Common myeloid progenitor, CD34-positive (primary cell): ENCODE measurements around the gene STARD10.

Experiments
- CTCF ChIA-PET: fragments of 350-600 bp; sonication (Branson Sonifier 250); formaldehyde crosslinking; loops from one replicate; lab custom pipeline; 2021; ENCODE audit warnings: antibody characterized with exemption; lab: Charles Lee
- POLR2A ChIA-PET: fragments of 350-600 bp; sonication (Branson Sonifier 250); formaldehyde crosslinking; loops from one replicate; lab custom pipeline; 2021; ENCODE audit warnings: antibody characterized with exemption; lab: Charles Lee
- DNase-seq, 3 donors: peaks; one replicate each; pipeline versions ENCODE4 v3.0.0 to v3.0.0-alpha.2; 2013
- H3K27ac ChIP-seq, 2 experiments: 1 replicate in 1 of 2; 2 replicates in 1 of 2; pipeline ENCODE4 v1.7.0; 2013; ENCODE audit warnings: inconsistent platforms in 2 of 2, low read length in 2 of 2, mild to moderate bottlenecking in 2 of 2, low read depth in 1 of 2, moderate library complexity in 1 of 2; ENCODE audit not compliant: severe bottlenecking in 2 of 2, insufficient read depth in 1 of 2, poor library complexity in 1 of 2
- H3K27me3 ChIP-seq, 5 experiments: replicated peaks in 2 of 5; 1 replicate in 3 of 5; 2 replicates in 2 of 5; pipeline versions ENCODE4 v1.6.1 to v1.7.0; 2013; ENCODE audit warnings: low read length in 4 of 5, mild to moderate bottlenecking in 2 of 5, moderate library complexity in 2 of 5, inconsistent platforms in 1 of 5; ENCODE audit not compliant: insufficient read depth in 5 of 5, control insufficient read depth in 4 of 5
- H3K36me3 ChIP-seq, 4 experiments: 1 replicate in 2 of 4; 2 replicates in 2 of 4; pipeline versions ENCODE4 v1.6.1 to v1.7.0; 2013; ENCODE audit warnings: low read length in 3 of 4, control low read depth in 1 of 4, mild to moderate bottlenecking in 1 of 4; ENCODE audit not compliant: control insufficient read depth in 4 of 4, insufficient read depth in 4 of 4
- H3K4me1 ChIP-seq, 4 experiments: 1 replicate in 3 of 4; 2 replicates in 1 of 4; pipeline versions ENCODE4 v1.6.1 to v1.7.1; 2013; ENCODE audit warnings: low read length in 3 of 4, mild to moderate bottlenecking in 3 of 4, control low read depth in 1 of 4, inconsistent platforms in 1 of 4, moderate library complexity in 1 of 4; ENCODE audit not compliant: control insufficient read depth in 4 of 4, insufficient read depth in 4 of 4; ENCODE audit errors: control extremely low read depth in 1 of 4
- H3K4me3 ChIP-seq, 7 experiments: 1 replicate in 4 of 7; 2 replicates in 3 of 7; pipeline versions ENCODE4 v1.5.1 to v1.7.0; 2013; ENCODE audit warnings: mild to moderate bottlenecking in 7 of 7, low read length in 6 of 7, moderate library complexity in 6 of 7, inconsistent platforms in 2 of 7, low read depth in 2 of 7, control low read depth in 1 of 7; ENCODE audit not compliant: insufficient read depth in 4 of 7, control insufficient read depth in 1 of 7; ENCODE audit errors: extremely low read depth in 1 of 7
- H3K9me3 ChIP-seq, 5 experiments: 1 replicate in 4 of 5; 2 replicates in 1 of 5; pipeline versions ENCODE4 v1.6.1 to v1.7.1; 2013; ENCODE audit warnings: low read length in 4 of 5, mild to moderate bottlenecking in 2 of 5, inconsistent platforms in 1 of 5, low read depth in 1 of 5, moderate library complexity in 1 of 5; ENCODE audit not compliant: control insufficient read depth in 4 of 5, insufficient read depth in 2 of 5; ENCODE audit errors: control extremely low read depth in 1 of 5
- WGBS: methylation state at CpG from one replicate; pipeline ENCODE4 v1.1.5; 2013; ENCODE audit not compliant: insufficient coverage; 5-methylcytosine and 5-hydroxymethylcytosine counted together

STARD10 gene

GRCh38 chr11:72782081-72782920 is 11.5 kb downstream of the STARD10 start:
- WGBS, result 71% methylated on average over 12 of the region's 14 CpGs
- peaks cover 0 to 33% (median 28%) of the 10 kb centered on the region in 4 experiments for H3K4me1 ChIP-seq
- H3K4me3 ChIP-seq, result peak overlapping the region in 6 of 7 experiments; percentile 36 to 76 (median 58)
- H3K27me3 ChIP-seq, result peaks cover 0 to 5% (median 0%) of the 10 kb centered on the region in 5 experiments
- CTCF ChIA-PET, result interaction anchor here (0.8 to 2.8 kb wide), 9 partner anchors 9 to 57 kb away, joined by 3 to 11 read pairs (median 6); partner anchors contain the start of genes ATG16L2 and STARD10
- DNase-seq, result peak in 1 of 3 donors; percentile 36
- no peak overlapping the region for H3K27ac ChIP-seq
- H3K9me3 ChIP-seq, result no peaks in the 10 kb centered on the region
- POLR2A ChIA-PET, result interaction anchor here (0.6 kb wide), 1 partner anchor 30 kb away, joined by 3 read pairs; no protein-coding TSS in a partner anchor
- peaks cover 0 to 3% (median 0%) of the 10 kb centered on the region in 4 experiments for H3K36me3 ChIP-seq

- no peak overlapping the region for H3K27ac ChIP-seq
- ChIA-PET POLR2A (interaction anchor here (1.0 kb wide), 1 partner anchor 12 kb away, joined by 3 read pairs; no protein-coding TSS in a partner anchor), CTCF (interaction anchor here (1.2 to 1.9 kb wide), 6 partner anchors 8 to 32 kb away, joined by 3 to 11 read pairs (median 6); partner anchors contain the start of genes ATG16L2 and STARD10)
- DNase-seq, result peak in 2 of 3 donors; percentile 44 to 53
- WGBS, result 1% methylated on average over 75 of the region's 89 CpGs
- H3K9me3 ChIP-seq, result no peaks in the 10 kb centered on the region
- H3K36me3 ChIP-seq, result peaks cover 0 to 3% (median 0%) of the 10 kb centered on the region in 4 experiments
- peaks cover 0 to 29% (median 22%) of the 10 kb centered on the region in 4 experiments for H3K4me1 ChIP-seq
- H3K27me3 ChIP-seq, result peaks cover 0 to 5% (median 0%) of the 10 kb centered on the region in 5 experiments
- peak overlapping the region; percentile 20 to 76 (median 55) for H3K4me3 ChIP-seq
These were observed 12.3 kb downstream of the STARD10 start for GRCh38 chr11:72781313-72782080.

- ChIA-PET CTCF (no interaction called here), POLR2A (interaction anchor here (1.0 kb wide), 1 partner anchor 11 kb away, joined by 3 read pairs; no protein-coding TSS in a partner anchor)
- no peak for DNase-seq
These were observed 12.9 kb downstream of the STARD10 start for GRCh38 chr11:72781063-72781312.

GRCh38 chr11:72780296-72781062 is 13.4 kb downstream of the STARD10 start:
- CTCF ChIA-PET, result no interaction called here

More at GRCh38 chr11:72781063-72781312, 12.9 kb downstream of the STARD10 start:
- Histone ChIP-seq H3K36me3 (peaks cover 0 to 3% (median 0%) of the 10 kb centered on the region in 4 experiments), H3K4me1 (peaks cover 0 to 29% (median 17%) of the 10 kb centered on the region in 4 experiments), H3K27ac (no peak overlapping the region), H3K4me3 (peak overlapping the region in 5 of 7 experiments; percentile 38 to 76 (median 64)), H3K27me3 (peaks cover 0 to 5% (median 0%) of the 10 kb centered on the region in 5 experiments), H3K9me3 (no peaks in the 10 kb centered on the region)
- WGBS, result 36% methylated on average over 16 of the region's 17 CpGs

GRCh38 chr11:72779495-72780128 is 14.2 kb downstream of the STARD10 start:
- Histone ChIP-seq H3K27me3 (peaks cover 0 to 5% (median 0%) of the 10 kb centered on the region in 5 experiments), H3K27ac (no peak overlapping the region), H3K4me1 (peaks cover 0 to 28% (median 16%) of the 10 kb centered on the region in 4 experiments), H3K36me3 (peaks cover 0 to 3% (median 0%) of the 10 kb centered on the region in 4 experiments), H3K9me3 (no peaks in the 10 kb centered on the region), H3K4me3 (no peak overlapping the region)
- CTCF ChIA-PET, result interaction anchor here (1.1 to 10.4 kb wide), 3 partner anchors 10 to 52 kb away, joined by 3 to 87 read pairs (median 3); partner anchors contain the start of gene STARD10
- POLR2A ChIA-PET, result interaction anchor here (0.7 kb wide), 1 partner anchor 26 kb away, joined by 7 read pairs; no protein-coding TSS in a partner anchor
- DNase-seq, result no peak
- WGBS, result 96% methylated on average over 4 of the region's 4 CpGs

More at GRCh38 chr11:72780296-72781062, 13.4 kb downstream of the STARD10 start:
- no peak for DNase-seq
- Histone ChIP-seq H3K36me3 (peaks cover 0 to 3% (median 0%) of the 10 kb centered on the region in 4 experiments), H3K9me3 (no peaks in the 10 kb centered on the region), H3K27me3 (peaks cover 0 to 5% (median 0%) of the 10 kb centered on the region in 5 experiments), H3K4me3 (peak overlapping the region in 4 of 7 experiments; percentile 38 to 76 (median 66)), H3K4me1 (peaks cover 0 to 28% (median 16%) of the 10 kb centered on the region in 4 experiments), H3K27ac (no peak overlapping the region)
- POLR2A ChIA-PET, result no interaction called here
- WGBS, result 97% methylated on average over 9 of the region's 10 CpGs
